GM19395 (cell line): ENCODE results near the gene SNN.

Source experiments
- ATAC-seq: cut with Tn5 transposase; IDR thresholded peaks from one replicate; pipeline ENCODE4 v1.9.1; 2021; ENCODE audit warnings: mild to moderate bottlenecking, moderate library complexity; ENCODE audit not compliant: unreplicated experiment

Gene SNN

GRCh38 chr16:11696266-11697012 lies 28.2 kb downstream of the SNN start:
- ATAC-seq: no peak

- ATAC-seq: no peak
Observed at GRCh38 chr16:11697319-11697718, 29.1 kb downstream of the SNN start.

GRCh38 chr16:11698271-11698689 lies 30.0 kb downstream of the SNN start:
- ATAC-seq: no peak

- no peak for ATAC-seq
Observed at GRCh38 chr16:11699234-11699894, 31.1 kb downstream of the SNN start.

GRCh38 chr16:11700264-11701029 lies 32.2 kb downstream of the SNN start:
- no peak for ATAC-seq

- no peak for ATAC-seq
Observed at GRCh38 chr16:11705311-11706025, 37.2 kb downstream of the SNN start.

GRCh38 chr16:11706180-11706742 lies 38.0 kb downstream of the SNN start:
- ATAC-seq: peak; percentile 63

GRCh38 chr16:11707679-11708197 lies 39.5 kb downstream of the SNN start:
- ATAC-seq: no peak

- ATAC-seq: no peak
Observed at GRCh38 chr16:11708421-11708820, 40.2 kb downstream of the SNN start.

- no peak for ATAC-seq
Observed at GRCh38 chr16:11711662-11712061, 43.4 kb downstream of the SNN start.

GRCh38 chr16:11712122-11712521 lies 43.9 kb downstream of the SNN start:
- ATAC-seq: no peak

- ATAC-seq: no peak
Observed at GRCh38 chr16:11715246-11715947, 47.1 kb downstream of the SNN start.

GRCh38 chr16:11716336-11716735 lies 48.1 kb downstream of the SNN start:
- ATAC-seq: no peak

- ATAC-seq: no peak
Observed at GRCh38 chr16:11717811-11718210, 49.6 kb downstream of the SNN start.

GRCh38 chr16:11719171-11719570 lies 50.9 kb downstream of the SNN start:
- ATAC-seq: no peak

GRCh38 chr16:11719762-11720161 lies 51.5 kb downstream of the SNN start:
- no peak for ATAC-seq

GRCh38 chr16:11721781-11722467 lies 53.7 kb downstream of the SNN start:
- ATAC-seq: no peak

- ATAC-seq: no peak
Observed at GRCh38 chr16:11722468-11722808, 54.2 kb downstream of the SNN start.

- ATAC-seq: no peak
Observed at GRCh38 chr16:11725457-11725856, 57.2 kb downstream of the SNN start.
